SU-DHL-6 (cell line): Measurements from ENCODE around the gene PREX1.

Experiments
- CTCF ChIP-seq: fragments of 200-600 bp; sonication (generic); IDR thresholded peaks from one replicate; pipeline ENCODE4 v1.5.1; 2017; ENCODE audit warnings: antibody characterized with exemption, mild to moderate bottlenecking, low read length, moderate library complexity; ENCODE audit not compliant: insufficient read depth, poor library complexity, severe bottlenecking
- EZH2phosphoT487 ChIP-seq: fragments of 200-600 bp; sonication (generic), shearing (Covaris generic); conservative IDR thresholded peaks from 2 replicates; pipeline ENCODE4 v1.6.1; 2018; ENCODE audit warnings: mild to moderate bottlenecking, antibody characterized with exemption, low read length, moderate library complexity, mixed read lengths

- TF ChIP-seq CTCF = no peak
- TF ChIP-seq EZH2phosphoT487 = no peak
Measured at GRCh38 chr20:48852609-48853008, 24.8 kb upstream of the PREX1 start.
